ENCODE results near the gene ZNF583. TPM values are rescaled to one million over a fixed set of nuclear protein-coding genes. Genes with fewer than 3 reads are reported as not detected.
A peak's percentile ranks its signal among the peaks of the same experiment; 100 is the strongest.

Gene ZNF583
- total and polyA plus RNA-seq, 2 experiments from 2014 or later = 4.8 to 9.7 TPM

DNA sequence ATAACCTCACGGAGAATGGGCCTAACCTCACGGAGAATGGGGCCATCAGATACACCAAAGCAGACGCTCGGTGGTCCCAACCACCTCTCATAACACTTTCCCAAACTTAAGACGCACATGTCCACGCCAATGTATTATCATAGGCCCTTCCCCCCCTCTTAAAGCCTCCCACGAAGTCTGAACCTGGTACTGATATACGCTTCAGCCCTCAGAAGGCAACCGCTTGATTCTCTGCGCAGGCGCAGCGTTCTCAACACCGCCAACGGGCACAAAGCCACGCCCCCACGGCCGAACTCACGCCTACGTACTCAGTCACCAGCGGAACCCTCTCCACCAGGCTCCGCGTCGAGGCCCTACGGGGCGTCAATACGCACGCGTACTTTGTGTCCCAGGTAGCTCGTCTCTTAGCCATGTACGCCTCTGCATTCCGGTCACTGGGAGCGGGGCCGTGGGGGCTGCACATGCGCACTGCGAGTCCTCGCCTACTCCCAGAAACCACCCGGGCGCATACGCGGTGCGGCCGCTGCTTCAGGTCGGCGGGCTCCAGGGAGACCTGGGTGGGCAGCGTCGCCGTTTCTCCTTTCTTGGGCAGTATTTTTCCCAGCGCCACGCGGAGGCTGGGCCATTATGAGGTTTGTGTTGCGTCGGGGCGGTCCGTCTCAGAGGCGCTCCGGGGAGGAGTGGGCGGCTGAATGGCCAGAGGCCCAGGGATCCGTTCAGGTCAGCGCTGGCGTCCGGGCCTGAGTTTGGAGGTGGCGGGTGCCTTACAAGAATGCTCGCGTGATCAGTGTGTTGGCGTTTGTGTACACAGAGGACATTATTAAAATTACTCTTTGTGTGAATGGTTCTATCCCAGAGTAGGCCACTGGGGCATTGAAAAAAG lies 36.1 kb upstream of the ZNF583 start:
- Histone ChIP-seq H3K4me1 (ENCODE audit: insufficient read depth) (no peaks in the 10 kb centered on the region), H3K9me3 (ENCODE audit: low read depth) (peaks cover 11% of the 10 kb centered on the region), H3K27ac (peak overlapping the region; percentile 95), H4K20me1 (ENCODE audit: insufficient read depth, poor library complexity, severe bottlenecking) (no peaks in the 10 kb centered on the region), H3K27me3 (no peaks in the 10 kb centered on the region), H3K79me2 (peaks cover 21% of the 10 kb centered on the region), H3K36me3 (replicated peaks; ENCODE audit: insufficient read depth, low read depth) (peaks cover 11% of the 10 kb centered on the region), H2AFZ (peak overlapping the region; percentile 61), H3K4me3 (peak overlapping the region; percentile 45), H3K4me2 (peak overlapping the region; percentile 88), H3K9me2 (replicated peaks; ENCODE audit: insufficient read depth) (no peaks in the 10 kb centered on the region)
- TF ChIP-seq EZH2 (IDR thresholded peaks at IDR 0.05; ENCODE audit: borderline replicate concordance) = no peak
- TF ChIP-seq, protein P1, sequence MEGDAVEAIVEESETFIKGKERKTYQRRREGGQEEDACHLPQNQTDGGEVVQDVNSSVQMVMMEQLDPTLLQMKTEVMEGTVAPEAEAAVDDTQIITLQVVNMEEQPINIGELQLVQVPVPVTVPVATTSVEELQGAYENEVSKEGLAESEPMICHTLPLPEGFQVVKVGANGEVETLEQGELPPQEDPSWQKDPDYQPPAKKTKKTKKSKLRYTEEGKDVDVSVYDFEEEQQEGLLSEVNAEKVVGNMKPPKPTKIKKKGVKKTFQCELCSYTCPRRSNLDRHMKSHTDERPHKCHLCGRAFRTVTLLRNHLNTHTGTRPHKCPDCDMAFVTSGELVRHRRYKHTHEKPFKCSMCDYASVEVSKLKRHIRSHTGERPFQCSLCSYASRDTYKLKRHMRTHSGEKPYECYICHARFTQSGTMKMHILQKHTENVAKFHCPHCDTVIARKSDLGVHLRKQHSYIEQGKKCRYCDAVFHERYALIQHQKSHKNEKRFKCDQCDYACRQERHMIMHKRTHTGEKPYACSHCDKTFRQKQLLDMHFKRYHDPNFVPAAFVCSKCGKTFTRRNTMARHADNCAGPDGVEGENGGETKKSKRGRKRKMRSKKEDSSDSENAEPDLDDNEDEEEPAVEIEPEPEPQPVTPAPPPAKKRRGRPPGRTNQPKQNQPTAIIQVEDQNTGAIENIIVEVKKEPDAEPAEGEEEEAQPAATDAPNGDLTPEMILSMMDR (IDR thresholded peaks at IDR 0.05; ENCODE audit: poor library complexity) = no peak
- no peak for TF ChIP-seq EZH2phosphoT487 (IDR thresholded peaks at IDR 0.05; ENCODE audit: low read depth, severe bottlenecking, unreplicated experiment)
- peak; percentile 94 for DNase-seq (ENCODE audit: low spot score)
- 44% methylated on average over 56 of the region's 65 CpGs for WGBS (ENCODE audit: low lambda C conversion rate, missing lambda C conversion rate)

DNA sequence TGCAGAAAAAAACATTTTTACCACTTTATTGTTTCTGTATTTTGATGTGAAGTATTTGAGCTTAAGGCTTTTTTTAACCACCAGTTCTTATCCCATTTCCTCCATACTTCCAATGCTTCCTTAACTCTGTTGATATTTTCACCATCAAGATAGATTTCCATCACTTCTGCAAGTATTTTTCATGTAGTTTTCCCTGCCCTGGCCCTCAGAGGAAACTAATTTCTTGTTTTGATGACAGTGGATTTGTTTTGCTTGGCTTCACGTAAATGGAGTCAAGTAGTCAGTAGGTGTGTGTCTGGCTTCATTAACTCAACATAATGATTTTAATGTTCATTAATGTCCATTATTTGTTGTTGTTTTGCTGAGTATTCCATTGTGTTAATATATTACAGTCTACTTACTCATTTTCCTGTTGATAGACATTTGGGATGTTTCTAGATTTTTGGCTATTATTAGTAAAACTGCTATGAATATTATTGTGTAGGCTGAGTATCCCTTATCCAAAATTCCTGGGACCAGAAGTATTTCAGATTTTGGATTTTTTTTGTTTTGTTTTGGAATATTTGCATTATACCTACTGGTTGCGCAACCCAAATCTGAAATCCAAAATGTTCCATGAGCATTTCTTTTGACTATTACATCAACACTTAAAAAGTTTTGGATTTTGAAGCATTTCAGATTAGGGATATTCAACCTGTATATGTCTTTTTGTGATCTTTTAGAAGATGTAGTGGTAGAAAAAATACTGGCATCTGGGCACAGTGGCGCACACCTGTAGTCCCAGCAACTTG lies 34.1 kb upstream of the ZNF583 start:
- no peaks in the 10 kb centered on the region for H3K27me3 ChIP-seq
- peak overlapping the region; percentile 88 for H3K4me2 ChIP-seq
- no peaks in the 10 kb centered on the region for H3K4me1 ChIP-seq (ENCODE audit: insufficient read depth)
- TF ChIP-seq EZH2phosphoT487 (IDR thresholded peaks at IDR 0.05; ENCODE audit: low read depth, severe bottlenecking, unreplicated experiment) = no peak
- no peak for TF ChIP-seq EZH2 (IDR thresholded peaks at IDR 0.05; ENCODE audit: borderline replicate concordance)
- TF ChIP-seq, protein P1 (IDR thresholded peaks at IDR 0.05; ENCODE audit: poor library complexity) = no peak
- H4K20me1 ChIP-seq (ENCODE audit: insufficient read depth, poor library complexity, severe bottlenecking) = no peaks in the 10 kb centered on the region
- WGBS (ENCODE audit: low lambda C conversion rate, missing lambda C conversion rate) = 92% methylated on average over 3 of the region's 3 CpGs
- H3K27ac ChIP-seq = no peak overlapping the region
- H3K79me2 ChIP-seq = peaks cover 21% of the 10 kb centered on the region
- H3K36me3 ChIP-seq (replicated peaks; ENCODE audit: insufficient read depth, low read depth) = peaks cover 14% of the 10 kb centered on the region
- no peak for DNase-seq (ENCODE audit: low spot score)
- H3K4me3 ChIP-seq = no peak overlapping the region
- no peaks in the 10 kb centered on the region for H3K9me2 ChIP-seq (replicated peaks; ENCODE audit: insufficient read depth)
- H3K9me3 ChIP-seq (ENCODE audit: low read depth) = peaks cover 21% of the 10 kb centered on the region
- H2AFZ ChIP-seq = no peak overlapping the region

DNA sequence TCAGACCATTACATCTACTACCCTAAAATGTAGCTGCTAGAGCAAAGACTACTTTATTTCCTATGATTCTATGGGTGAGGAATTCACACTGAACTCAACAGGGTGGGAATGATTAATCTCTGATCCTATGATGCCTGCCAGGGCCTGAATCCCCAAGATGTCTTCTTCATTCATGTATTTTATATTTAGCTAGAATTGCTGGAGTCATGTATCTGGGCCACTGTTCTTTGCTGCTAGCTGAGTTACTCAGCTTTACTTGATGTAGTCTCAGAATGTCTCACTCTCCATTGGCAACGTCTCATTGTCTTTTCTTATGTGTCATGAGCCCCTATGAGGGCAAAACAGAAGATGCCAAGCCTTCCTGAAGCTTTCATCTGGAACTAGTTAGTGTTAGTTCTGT lies 31.9 kb upstream of the ZNF583 start:
- peaks cover 31% of the 10 kb centered on the region for H3K9me3 ChIP-seq (ENCODE audit: low read depth)
- 68% methylated on average over 1 of the region's 1 CpG for WGBS (ENCODE audit: low lambda C conversion rate, missing lambda C conversion rate)

More for the DNA sequence above, 31.9 kb upstream of the ZNF583 start:
- Histone ChIP-seq H3K4me3 (no peak overlapping the region), H3K36me3 (replicated peaks; ENCODE audit: insufficient read depth, low read depth) (peaks cover 15% of the 10 kb centered on the region), H3K4me2 (no peak overlapping the region), H3K9me2 (replicated peaks; ENCODE audit: insufficient read depth) (no peaks in the 10 kb centered on the region), H3K27ac (no peak overlapping the region), H2AFZ (no peak overlapping the region), H3K79me2 (peaks cover 21% of the 10 kb centered on the region), H4K20me1 (ENCODE audit: insufficient read depth, poor library complexity, severe bottlenecking) (no peaks in the 10 kb centered on the region), H3K4me1 (ENCODE audit: insufficient read depth) (no peaks in the 10 kb centered on the region), H3K27me3 (no peaks in the 10 kb centered on the region)
- no peak for DNase-seq (ENCODE audit: low spot score)
- TF ChIP-seq EZH2 (IDR thresholded peaks at IDR 0.05; ENCODE audit: borderline replicate concordance) (no peak), EZH2phosphoT487 (IDR thresholded peaks at IDR 0.05; ENCODE audit: low read depth, severe bottlenecking, unreplicated experiment) (no peak)
- TF ChIP-seq, protein P1 (IDR thresholded peaks at IDR 0.05; ENCODE audit: poor library complexity) = no peak

All from hepatocyte (in vitro differentiated cells).